K562 (cell line): ENCODE results near the gene FOSL2. TPM values are rescaled to one million over a fixed set of nuclear protein-coding genes. Genes with fewer than 3 reads are reported as not detected.
A peak's percentile ranks its signal among the peaks of the same experiment; 100 is the strongest.

Experiments used
- CSDE1 ChIP-seq, 2 experiments: fragments of 450-650 bp; IDR thresholded peaks; 2 replicates each; pipeline ENCODE4 v1.6.1; 2016; ENCODE audit warnings: mild to moderate bottlenecking in 1 of 2
- DPF2 ChIP-seq: fragments of 450-650 bp; IDR thresholded peaks from 2 replicates; pipeline ENCODE4 v1.6.1; 2016
- ETV6 ChIP-seq, 3 experiments: fragments of 150-350 bp in 1 of 3; sonication (generic) in 1 of 3; formaldehyde crosslinking in 1 of 3; IDR thresholded peaks; 2 replicates each; pipeline versions ENCODE4 v1.6.1 to v1.8.0; 2014 to 2022; ENCODE audit warnings: borderline replicate concordance in 2 of 3, low read depth in 2 of 3, antibody characterized with exemption in 1 of 3, low read length in 1 of 3, mild to moderate bottlenecking in 1 of 3, missing genetic modification reagents in 1 of 3
- MAFK ChIP-seq: IDR thresholded peaks from 2 replicates; pipeline ENCODE4 v1.6.1; 2011; ENCODE audit warnings: low read length, improper control_type of control experiment
- POLR2AphosphoS5 ChIP-seq: IDR thresholded peaks from 2 replicates; pipeline ENCODE4 v1.6.1; 2011; ENCODE audit warnings: mild to moderate bottlenecking, low read depth, low read length, moderate library complexity; ENCODE audit not compliant: control insufficient read depth, insufficient read depth
- RFX1 ChIP-seq: fragments of 450-650 bp; IDR thresholded peaks from 2 replicates; pipeline ENCODE4 v1.6.1; 2016; ENCODE audit warnings: mild to moderate bottlenecking, moderate library complexity
- SOX6 ChIP-seq: fragments of 450-650 bp; IDR thresholded peaks from 2 replicates; pipeline ENCODE4 v1.6.1; 2014; ENCODE audit warnings: mild to moderate bottlenecking
- SPI1 ChIP-seq: IDR thresholded peaks from 2 replicates; pipeline ENCODE4 v1.6.1; 2011; ENCODE audit warnings: low read depth, low read length, control low read depth, borderline replicate concordance
- SRF ChIP-seq, 2 experiments: fragments of 250-450, 450-650 bp in 1 of 2; sonication (Bioruptor Pico) in 1 of 2; sonication (generic) in 1 of 2; formaldehyde crosslinking; IDR thresholded peaks; 2 replicates each; pipeline versions ENCODE4 v1.5.0 to v1.5.1; 2020 to 2022; ENCODE audit warnings: mild to moderate bottlenecking in 1 of 2, missing genetic modification reagents in 1 of 2
- SUPT5H ChIP-seq: fragments of 450-650 bp; IDR thresholded peaks from 2 replicates; pipeline ENCODE4 v1.6.1; 2016
- TFAM ChIP-seq: fragments of 250-450 bp; sonication (Bioruptor Pico); conservative IDR thresholded peaks from 2 replicates; pipeline ENCODE4 v1.5.0; 2021; ENCODE audit warnings: mild to moderate bottlenecking, moderate library complexity
- polyA plus RNA-seq, 8 experiments: library from polyadenylated mRNA; depleted of rRNA in 4 of 8; stranded (reverse) in 5 of 8; unstranded in 3 of 8; fragments of >200 nt; fragmentation: Nextera tagmentation in 2 of 8; fragmentation: Illumina TruSeq in 1 of 8; extraction: Ambion mirVana in 2 of 8; extraction: Trizol in 1 of 8; gene quantifications; 2 replicates each; pipeline versions ENCODE4 v1.2.1 to v1.2.3, GENCODE V29; 2011 to 2014; ENCODE audit warnings: inconsistent platforms in 1 of 8, missing spikeins in 1 of 8
- total RNA-seq, 7 experiments: library from RNA; depleted of rRNA in 6 of 7; stranded (reverse); fragments of >200 nt in 6 of 7; fragmentation: Illumina TruSeq in 2 of 7; extraction: Trizol in 2 of 7; gene quantifications; 2 replicates each; pipeline versions ENCODE4 v1.2.1 to v1.2.3, GENCODE V29; 2011 to 2021; ENCODE audit warnings: low replicate concordance in 1 of 7
- TF ChIP-seq, protein P1 (sequence below): sonication (generic); formaldehyde crosslinking; IDR thresholded peaks from 2 replicates; pipeline ENCODE4 v1.5.0; 2020; ENCODE audit warnings: missing genetic modification reagents
- TF ChIP-seq, protein P2 (sequence below), 2 experiments: fragments of 450-650 bp in 1 of 2; sonication (generic) in 1 of 2; formaldehyde crosslinking in 1 of 2; IDR thresholded peaks; 2 replicates each; pipeline versions ENCODE4 v1.7.1 to v1.9.0; 2016 to 2022; ENCODE audit warnings: inconsistent platforms in 1 of 2, mild to moderate bottlenecking in 1 of 2, missing genetic modification reagents in 1 of 2
- TF ChIP-seq, protein P3 (sequence below): fragments of 200-800 bp; sonication (Bioruptor generic); IDR thresholded peaks from 2 replicates; pipeline ENCODE4 v1.6.1; 2017; ENCODE audit warnings: missing genetic modification characterization, missing compliant biosample characterization

The FOSL2 gene
- total and polyA plus RNA-seq, 9 of the 15 experiments (the other 6 are each of a cell fraction or from before 2014, with no cell fraction given): 0.04 to 2.9 (median 0.80) TPM

DNA sequence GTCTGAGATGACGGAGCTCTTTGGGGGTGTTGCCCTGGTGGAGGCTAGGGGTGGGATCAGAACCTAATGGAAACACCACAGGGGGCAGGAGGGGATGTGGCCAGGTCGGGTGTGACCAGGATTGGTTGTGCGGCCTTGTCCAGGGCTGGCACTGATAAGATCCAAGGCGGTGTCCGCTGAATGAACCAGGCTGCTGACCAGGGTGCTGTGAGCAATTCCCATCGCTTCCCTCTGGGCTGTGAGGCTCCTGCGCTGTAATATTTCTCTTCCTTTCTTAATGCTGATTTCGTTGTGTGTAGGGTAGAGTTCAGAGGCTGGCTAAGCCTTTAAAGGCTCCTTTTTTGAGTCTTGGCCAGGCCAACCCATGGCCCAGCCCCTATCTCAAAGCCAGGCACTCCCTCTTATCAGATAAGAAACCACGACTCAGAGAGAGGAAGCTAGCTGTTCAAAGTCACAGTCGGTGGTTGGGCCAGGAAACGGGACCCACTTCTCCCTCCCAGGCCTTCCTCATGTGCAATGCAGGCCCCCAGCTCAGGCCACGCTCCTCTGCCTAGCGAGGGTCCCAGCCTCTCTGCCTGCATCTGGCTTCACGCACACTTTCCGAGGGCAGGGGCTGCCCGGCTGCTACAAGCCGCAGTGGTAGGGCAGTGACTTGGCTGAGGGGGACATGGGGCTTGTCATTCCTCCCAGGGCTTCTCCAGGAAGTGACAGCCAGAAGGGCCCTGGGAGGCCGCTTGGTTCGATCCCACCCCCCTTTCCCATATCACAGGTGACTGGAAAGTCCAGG is 26.0 kb upstream of the FOSL2 start (continued):
- TF ChIP-seq CSDE1 (IDR thresholded peaks at IDR 0.05) (no peak), MAFK (no peak), SRF (CRISPR knock-in tag; IDR thresholded peaks at IDR 0.05) (peak in 1 of 2 experiments; percentile 76; a peak in 1 of 4 replicates), DPF2 (peak; percentile 94), SPI1 (peak; percentile 91), RFX1 (no peak), SOX6 (peak; percentile 81; the same call in 1 of the 2 replicates), TFAM (no peak), POLR2AphosphoS5 (peak; percentile 70; the same call in 1 of the 2 replicates), ETV6 (IDR thresholded peaks at IDR 0.05; ENCODE audit: borderline replicate concordance in 1 of 2, low read depth in 2 of 2, low read length in 1 of 2) (peak; percentile 14 to 56; a peak in 1 of 4 replicates), ETV6 (CRISPR knock-in tag; IDR thresholded peaks at IDR 0.05; ENCODE audit: borderline replicate concordance) (no peak), SUPT5H (peak; percentile 76)
- TF ChIP-seq, protein P1, sequence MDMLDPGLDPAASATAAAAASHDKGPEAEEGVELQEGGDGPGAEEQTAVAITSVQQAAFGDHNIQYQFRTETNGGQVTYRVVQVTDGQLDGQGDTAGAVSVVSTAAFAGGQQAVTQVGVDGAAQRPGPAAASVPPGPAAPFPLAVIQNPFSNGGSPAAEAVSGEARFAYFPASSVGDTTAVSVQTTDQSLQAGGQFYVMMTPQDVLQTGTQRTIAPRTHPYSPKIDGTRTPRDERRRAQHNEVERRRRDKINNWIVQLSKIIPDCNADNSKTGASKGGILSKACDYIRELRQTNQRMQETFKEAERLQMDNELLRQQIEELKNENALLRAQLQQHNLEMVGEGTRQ (CRISPR knock-in tag): no peak
- TF ChIP-seq, protein P2, sequence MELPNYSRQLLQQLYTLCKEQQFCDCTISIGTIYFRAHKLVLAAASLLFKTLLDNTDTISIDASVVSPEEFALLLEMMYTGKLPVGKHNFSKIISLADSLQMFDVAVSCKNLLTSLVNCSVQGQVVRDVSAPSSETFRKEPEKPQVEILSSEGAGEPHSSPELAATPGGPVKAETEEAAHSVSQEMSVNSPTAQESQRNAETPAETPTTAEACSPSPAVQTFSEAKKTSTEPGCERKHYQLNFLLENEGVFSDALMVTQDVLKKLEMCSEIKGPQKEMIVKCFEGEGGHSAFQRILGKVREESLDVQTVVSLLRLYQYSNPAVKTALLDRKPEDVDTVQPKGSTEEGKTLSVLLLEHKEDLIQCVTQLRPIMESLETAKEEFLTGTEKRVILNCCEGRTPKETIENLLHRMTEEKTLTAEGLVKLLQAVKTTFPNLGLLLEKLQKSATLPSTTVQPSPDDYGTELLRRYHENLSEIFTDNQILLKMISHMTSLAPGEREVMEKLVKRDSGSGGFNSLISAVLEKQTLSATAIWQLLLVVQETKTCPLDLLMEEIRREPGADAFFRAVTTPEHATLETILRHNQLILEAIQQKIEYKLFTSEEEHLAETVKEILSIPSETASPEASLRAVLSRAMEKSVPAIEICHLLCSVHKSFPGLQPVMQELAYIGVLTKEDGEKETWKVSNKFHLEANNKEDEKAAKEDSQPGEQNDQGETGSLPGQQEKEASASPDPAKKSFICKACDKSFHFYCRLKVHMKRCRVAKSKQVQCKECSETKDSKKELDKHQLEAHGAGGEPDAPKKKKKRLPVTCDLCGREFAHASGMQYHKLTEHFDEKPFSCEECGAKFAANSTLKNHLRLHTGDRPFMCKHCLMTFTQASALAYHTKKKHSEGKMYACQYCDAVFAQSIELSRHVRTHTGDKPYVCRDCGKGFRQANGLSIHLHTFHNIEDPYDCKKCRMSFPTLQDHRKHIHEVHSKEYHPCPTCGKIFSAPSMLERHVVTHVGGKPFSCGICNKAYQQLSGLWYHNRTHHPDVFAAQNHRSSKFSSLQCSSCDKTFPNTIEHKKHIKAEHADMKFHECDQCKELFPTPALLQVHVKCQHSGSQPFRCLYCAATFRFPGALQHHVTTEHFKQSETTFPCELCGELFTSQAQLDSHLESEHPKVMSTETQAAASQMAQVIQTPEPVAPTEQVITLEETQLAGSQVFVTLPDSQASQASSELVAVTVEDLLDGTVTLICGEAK (IDR thresholded peaks at IDR 0.05): peak; percentile 35; the same call in 1 of the 2 replicates
- TF ChIP-seq, protein P2 (CRISPR knock-in tag; IDR thresholded peaks at IDR 0.05): no peak
- TF ChIP-seq, protein P3, sequence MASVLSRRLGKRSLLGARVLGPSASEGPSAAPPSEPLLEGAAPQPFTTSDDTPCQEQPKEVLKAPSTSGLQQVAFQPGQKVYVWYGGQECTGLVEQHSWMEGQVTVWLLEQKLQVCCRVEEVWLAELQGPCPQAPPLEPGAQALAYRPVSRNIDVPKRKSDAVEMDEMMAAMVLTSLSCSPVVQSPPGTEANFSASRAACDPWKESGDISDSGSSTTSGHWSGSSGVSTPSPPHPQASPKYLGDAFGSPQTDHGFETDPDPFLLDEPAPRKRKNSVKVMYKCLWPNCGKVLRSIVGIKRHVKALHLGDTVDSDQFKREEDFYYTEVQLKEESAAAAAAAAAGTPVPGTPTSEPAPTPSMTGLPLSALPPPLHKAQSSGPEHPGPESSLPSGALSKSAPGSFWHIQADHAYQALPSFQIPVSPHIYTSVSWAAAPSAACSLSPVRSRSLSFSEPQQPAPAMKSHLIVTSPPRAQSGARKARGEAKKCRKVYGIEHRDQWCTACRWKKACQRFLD (CRISPR knock-in tag): peak; percentile 93
